Rectal smooth muscle tissue (tissue), 1 donor: ENCODE data around the gene SIX5.

Source experiments
- H3K27ac ChIP-seq: one replicate; pipeline ENCODE4 v1.7.0; 2013; ENCODE audit warnings: low read depth, low read length, inconsistent platforms
- H3K27me3 ChIP-seq: one replicate; pipeline ENCODE4 v1.7.0; 2013; ENCODE audit warnings: low read length; ENCODE audit not compliant: control insufficient read depth, insufficient read depth
- H3K36me3 ChIP-seq: one replicate; pipeline ENCODE4 v1.7.0; 2013; ENCODE audit warnings: low read length; ENCODE audit not compliant: control insufficient read depth, insufficient read depth
- H3K4me1 ChIP-seq: one replicate; pipeline ENCODE4 v1.7.0; 2013; ENCODE audit warnings: low read length; ENCODE audit not compliant: control insufficient read depth, insufficient read depth
- H3K4me3 ChIP-seq: one replicate; pipeline ENCODE4 v1.7.0; 2013; ENCODE audit warnings: low read length
- H3K9ac ChIP-seq: one replicate; pipeline ENCODE4 v1.7.0; 2013; ENCODE audit warnings: low read length

The SIX5 gene

GRCh38 chr19:45779231-45780145 is 10.4 kb upstream of the SIX5 start:
- Histone ChIP-seq H3K36me3 (peaks cover 13% of the 10 kb centered on the region), H3K4me1 (peaks cover 25% of the 10 kb centered on the region), H3K27ac (peak overlapping the region; percentile 94), H3K27me3 (no peaks in the 10 kb centered on the region), H3K4me3 (peak overlapping the region; percentile 84), H3K9ac (no peak overlapping the region)

GRCh38 chr19:45778010-45778661 is 9.1 kb upstream of the SIX5 start:
- H3K4me3 ChIP-seq: no peak overlapping the region
- H3K4me1 ChIP-seq: peaks cover 12% of the 10 kb centered on the region
- peaks cover 13% of the 10 kb centered on the region for H3K36me3 ChIP-seq
- H3K27ac ChIP-seq: peak overlapping the region; percentile 22
- no peaks in the 10 kb centered on the region for H3K27me3 ChIP-seq
- no peak overlapping the region for H3K9ac ChIP-seq

- H3K27me3 ChIP-seq: no peaks in the 10 kb centered on the region
- no peak overlapping the region for H3K9ac ChIP-seq
- peaks cover 13% of the 10 kb centered on the region for H3K36me3 ChIP-seq
- H3K27ac ChIP-seq: no peak overlapping the region
- no peak overlapping the region for H3K4me3 ChIP-seq
- peaks cover 9% of the 10 kb centered on the region for H3K4me1 ChIP-seq
Measured at GRCh38 chr19:45777395-45777961, 8.4 kb upstream of the SIX5 start.

GRCh38 chr19:45774765-45775164 is 5.7 kb upstream of the SIX5 start:
- Histone ChIP-seq H3K4me1 (peaks cover 6% of the 10 kb centered on the region), H3K36me3 (peaks cover 16% of the 10 kb centered on the region), H3K27ac (no peak overlapping the region), H3K4me3 (no peak overlapping the region), H3K27me3 (no peaks in the 10 kb centered on the region), H3K9ac (no peak overlapping the region)

GRCh38 chr19:45773384-45773783 is 4.3 kb upstream of the SIX5 start:
- H3K4me1 ChIP-seq: peaks cover 4% of the 10 kb centered on the region
- H3K36me3 ChIP-seq: peaks cover 16% of the 10 kb centered on the region
- no peak overlapping the region for H3K4me3 ChIP-seq
- H3K27me3 ChIP-seq: no peaks in the 10 kb centered on the region
- H3K9ac ChIP-seq: no peak overlapping the region
- no peak overlapping the region for H3K27ac ChIP-seq

- H3K9ac ChIP-seq: no peak overlapping the region
- no peaks in the 10 kb centered on the region for H3K27me3 ChIP-seq
- peaks cover 4% of the 10 kb centered on the region for H3K4me1 ChIP-seq
- H3K27ac ChIP-seq: no peak overlapping the region
- H3K4me3 ChIP-seq: no peak overlapping the region
- peaks cover 13% of the 10 kb centered on the region for H3K36me3 ChIP-seq
Measured at GRCh38 chr19:45772912-45773311, 3.9 kb upstream of the SIX5 start.

GRCh38 chr19:45772130-45772840 is 3.2 kb upstream of the SIX5 start:
- peaks cover 8% of the 10 kb centered on the region for H3K36me3 ChIP-seq
- H3K9ac ChIP-seq: no peak overlapping the region
- no peak overlapping the region for H3K27ac ChIP-seq
- peaks cover 4% of the 10 kb centered on the region for H3K4me1 ChIP-seq
- H3K27me3 ChIP-seq: no peaks in the 10 kb centered on the region
- H3K4me3 ChIP-seq: no peak overlapping the region

- peaks cover 3% of the 10 kb centered on the region for H3K36me3 ChIP-seq
- peaks cover 8% of the 10 kb centered on the region for H3K4me1 ChIP-seq
- peak overlapping the region; percentile 68 for H3K4me3 ChIP-seq
- H3K9ac ChIP-seq: no peak overlapping the region
- H3K27ac ChIP-seq: peak overlapping the region; percentile 93
- H3K27me3 ChIP-seq: no peaks in the 10 kb centered on the region
Measured at GRCh38 chr19:45771311-45771933, 2.4 kb upstream of the SIX5 start.

GRCh38 chr19:45770192-45771101 is 1.4 kb upstream of the SIX5 start:
- no peaks in the 10 kb centered on the region for H3K27me3 ChIP-seq
- H3K9ac ChIP-seq: peak overlapping the region; percentile 62
- peak overlapping the region; percentile 93 for H3K27ac ChIP-seq
- H3K4me1 ChIP-seq: peaks cover 16% of the 10 kb centered on the region
- peaks cover 3% of the 10 kb centered on the region for H3K36me3 ChIP-seq
- peak overlapping the region; percentile 70 for H3K4me3 ChIP-seq

- peak overlapping the region; percentile 70 for H3K4me3 ChIP-seq
- H3K9ac ChIP-seq: peak overlapping the region; percentile 62
- H3K4me1 ChIP-seq: peaks cover 22% of the 10 kb centered on the region
- peaks cover 3% of the 10 kb centered on the region for H3K36me3 ChIP-seq
- peak overlapping the region; percentile 93 for H3K27ac ChIP-seq
- H3K27me3 ChIP-seq: no peaks in the 10 kb centered on the region
Measured at GRCh38 chr19:45769821-45770191, 754 bp upstream of the SIX5 start.

- Histone ChIP-seq H3K27me3 (no peaks in the 10 kb centered on the region), H3K36me3 (peaks cover 3% of the 10 kb centered on the region), H3K27ac (peak overlapping the region; percentile 98), H3K4me3 (peak overlapping the region; percentile 99), H3K4me1 (peaks cover 33% of the 10 kb centered on the region), H3K9ac (peak overlapping the region; percentile 35)
Measured at GRCh38 chr19:45768655-45768983, 433 bp downstream of the SIX5 start.
